ENCODE data around the gene DRD4. TPM values are rescaled to one million over a fixed set of nuclear protein-coding genes. Genes with fewer than 3 reads are reported as not detected.

The DRD4 gene
- total and polyA plus RNA-seq, 2 donors = 0.39 TPM; not detected in 1

GRCh38 chr11:613369-613968 is 23.6 kb upstream of the DRD4 start:
- DNase-seq (ENCODE audit: extremely low spot score) = no peak
- Histone ChIP-seq H3K4me3 (ENCODE audit: low read depth, low read length) (no peak overlapping the region), H3K36me3 (ENCODE audit: insufficient read depth) (peaks cover 3% of the 10 kb centered on the region), H3K27ac (ENCODE audit: low read depth) (no peak overlapping the region), H3K4me1 (ENCODE audit: insufficient read depth) (no peaks in the 10 kb centered on the region)
- WGBS = 73% methylated on average over 36 of the region's 36 CpGs

- no peak overlapping the region for H3K4me3 ChIP-seq (ENCODE audit: low read depth, low read length)
- H3K4me1 ChIP-seq (ENCODE audit: insufficient read depth) = no peaks in the 10 kb centered on the region
- DNase-seq (ENCODE audit: extremely low spot score) = no peak
- WGBS = 71% methylated on average over 14 of the region's 14 CpGs
- peaks cover 3% of the 10 kb centered on the region for H3K36me3 ChIP-seq (ENCODE audit: insufficient read depth)
- H3K27ac ChIP-seq (ENCODE audit: low read depth) = peak overlapping the region; percentile 3
Observed at GRCh38 chr11:614021-614622, 22.9 kb upstream of the DRD4 start.

GRCh38 chr11:614623-615503 is 22.2 kb upstream of the DRD4 start:
- no peaks in the 10 kb centered on the region for H3K4me1 ChIP-seq (ENCODE audit: insufficient read depth)
- no peak for DNase-seq (ENCODE audit: extremely low spot score)
- H3K4me3 ChIP-seq (ENCODE audit: low read depth, low read length) = peak overlapping the region; percentile 68
- H3K27ac ChIP-seq (ENCODE audit: low read depth) = peak overlapping the region; percentile 88
- peaks cover 3% of the 10 kb centered on the region for H3K36me3 ChIP-seq (ENCODE audit: insufficient read depth)
- WGBS = 61% methylated on average over 68 of the region's 68 CpGs

- DNase-seq (ENCODE audit: extremely low spot score) = peak; percentile 79
- peaks cover 3% of the 10 kb centered on the region for H3K36me3 ChIP-seq (ENCODE audit: insufficient read depth)
- no peaks in the 10 kb centered on the region for H3K4me1 ChIP-seq (ENCODE audit: insufficient read depth)
- H3K27ac ChIP-seq (ENCODE audit: low read depth) = peak within 1 kb of the TSS; percentile 88
- peak within 1 kb of the TSS; percentile 68 for H3K4me3 ChIP-seq (ENCODE audit: low read depth, low read length)
- 6% methylated on average over 66 of the region's 66 CpGs for WGBS
Observed at GRCh38 chr11:615504-616319, 21.4 kb upstream of the DRD4 start, which contains the start of gene IRF7. Gene IRF7 (minus strand): TSS chr11:615950. CDS start chr11:615364, 586 bp downstream.

GRCh38 chr11:616320-617198 is 20.5 kb upstream of the DRD4 start:
- Histone ChIP-seq H3K4me1 (ENCODE audit: insufficient read depth) (no peaks in the 10 kb centered on the region), H3K36me3 (ENCODE audit: insufficient read depth) (peaks cover 3% of the 10 kb centered on the region), H3K27ac (ENCODE audit: low read depth) (no peak overlapping the region), H3K4me3 (ENCODE audit: low read depth, low read length) (peak overlapping the region; percentile 68)
- WGBS = 85% methylated on average over 39 of the region's 39 CpGs
- no peak for DNase-seq (ENCODE audit: extremely low spot score)

GRCh38 chr11:617199-617911 is 19.7 kb upstream of the DRD4 start:
- 92% methylated on average over 57 of the region's 57 CpGs for WGBS
- Histone ChIP-seq H3K36me3 (ENCODE audit: insufficient read depth) (peaks cover under 1% of the 10 kb centered on the region), H3K4me3 (ENCODE audit: low read depth, low read length) (no peak overlapping the region), H3K27ac (ENCODE audit: low read depth) (no peak overlapping the region), H3K4me1 (ENCODE audit: insufficient read depth) (no peaks in the 10 kb centered on the region)
- no peak for DNase-seq (ENCODE audit: extremely low spot score)

- WGBS = 94% methylated on average over 25 of the region's 25 CpGs
- no peak for DNase-seq (ENCODE audit: extremely low spot score)
- Histone ChIP-seq H3K4me1 (ENCODE audit: insufficient read depth) (no peaks in the 10 kb centered on the region), H3K4me3 (ENCODE audit: low read depth, low read length) (no peak overlapping the region), H3K36me3 (ENCODE audit: insufficient read depth) (no peaks in the 10 kb centered on the region), H3K27ac (ENCODE audit: low read depth) (no peak overlapping the region)
Observed at GRCh38 chr11:617912-618682, 19.0 kb upstream of the DRD4 start.

- 91% methylated on average over 24 of the region's 24 CpGs for WGBS
- H3K36me3 ChIP-seq (ENCODE audit: insufficient read depth) = no peaks in the 10 kb centered on the region
- no peaks in the 10 kb centered on the region for H3K4me1 ChIP-seq (ENCODE audit: insufficient read depth)
- H3K27ac ChIP-seq (ENCODE audit: low read depth) = no peak overlapping the region
- no peak overlapping the region for H3K4me3 ChIP-seq (ENCODE audit: low read depth, low read length)
- DNase-seq (ENCODE audit: extremely low spot score) = no peak
Observed at GRCh38 chr11:618856-619627, 18.0 kb upstream of the DRD4 start.

GRCh38 chr11:619628-620050 is 17.4 kb upstream of the DRD4 start:
- no peak for DNase-seq (ENCODE audit: extremely low spot score)
- no peaks in the 10 kb centered on the region for H3K36me3 ChIP-seq (ENCODE audit: insufficient read depth)
- WGBS = 92% methylated on average over 22 of the region's 22 CpGs

GRCh38 chr11:620201-620600 is 16.9 kb upstream of the DRD4 start:
- Histone ChIP-seq H3K36me3 (ENCODE audit: insufficient read depth) (no peaks in the 10 kb centered on the region), H3K27ac (ENCODE audit: low read depth) (no peak overlapping the region), H3K4me3 (ENCODE audit: low read depth, low read length) (no peak overlapping the region), H3K4me1 (ENCODE audit: insufficient read depth) (no peaks in the 10 kb centered on the region)
- no peak for DNase-seq (ENCODE audit: extremely low spot score)
- 96% methylated on average over 13 of the region's 13 CpGs for WGBS

More at GRCh38 chr11:619628-620050, 17.4 kb upstream of the DRD4 start:
- Histone ChIP-seq H3K4me3 (ENCODE audit: low read depth, low read length) (no peak overlapping the region), H3K27ac (ENCODE audit: low read depth) (no peak overlapping the region), H3K4me1 (ENCODE audit: insufficient read depth) (no peaks in the 10 kb centered on the region)
